Measurements from ENCODE around the gene PPARA. TPM values are rescaled to one million over a fixed set of nuclear protein-coding genes. Genes with fewer than 3 reads are reported as not detected.
A peak's percentile ranks its signal among the peaks of the same experiment; 100 is the strongest.

Gene PPARA
- total and polyA plus RNA-seq, 9 of the 15 experiments (the other 6 are each of a cell fraction or from before 2014, with no cell fraction given), result 0.64 to 5.3 (median 3.5) TPM

GRCh38 chr22:46289244-46289891, 139.0 kb downstream of the PPARA start:
- Histone ChIP-seq H3K4me3 (no peak overlapping the region), H3K79me2 (ENCODE audit: control insufficient read depth, insufficient read depth, low read length) (no peaks in the 10 kb centered on the region), H3K4me1 (replicated peaks in 1 of 2; ENCODE audit: control insufficient read depth in 2 of 2, insufficient read depth in 2 of 2, low read length in 2 of 2) (peaks cover 0 to 19% of the 10 kb centered on the region in 2 experiments; a peak in 2 of 5 replicates), H3K9ac (ENCODE audit: insufficient read depth in 1 of 2, low read depth in 2 of 2, low read length in 2 of 2) (no peak overlapping the region), H3K27me3 (ENCODE audit: control insufficient read depth in 2 of 2, insufficient read depth in 2 of 2, low read length in 2 of 2) (no peaks in the 10 kb centered on the region), H3K36me3 (ENCODE audit: control insufficient read depth, insufficient read depth, low read length) (peaks cover 29% of the 10 kb centered on the region), H4K20me1 (replicated peaks; ENCODE audit: control insufficient read depth, insufficient read depth, low read length) (no peaks in the 10 kb centered on the region), H2AFZ (ENCODE audit: low read depth, low read length) (no peak overlapping the region), H3K9me3 (replicated peaks; ENCODE audit: control insufficient read depth, insufficient read depth, low read depth, low read length) (no peaks in the 10 kb centered on the region), H3K9me1 (ENCODE audit: control insufficient read depth, insufficient read depth, low read length) (no peaks in the 10 kb centered on the region), H3K27ac (ENCODE audit: extremely low read depth, low read depth, low read length) (no peak overlapping the region), H3K4me2 (ENCODE audit: insufficient read depth, low read length) (no peak overlapping the region)
- no peak for FAIRE-seq
- no peak for ATAC-seq
- in situ Hi-C loops (cut with MboI) (no loop called here), intact Hi-C loops (cut with micrococcal nuclease) (no loop called here)
- CTCF ChIA-PET (ENCODE audit: low intra/inter-chr PET ratio), result no interaction called here
- POLR2A ChIA-PET, result interaction anchor here (0.7 to 0.8 kb wide), 2 partner anchors 21 to 31 kb away, joined by 3 to 4 read pairs; no protein-coding TSS in a partner anchor
- peak; percentile 61 for TF ChIP-seq POLR2G (IDR thresholded peaks at IDR 0.05; ENCODE audit: low read depth, low read length)
- TF ChIP-seq ZNF140 (CRISPR knock-in tag; IDR thresholded peaks at IDR 0.05), result no peak
- BruUV-seq (replicated peaks), result no TSS peak
- DNase-seq (ENCODE audit: extremely low read depth in 1 of 4, low spot score in 3 of 4), result no peak
- WGBS (ENCODE audit: insufficient coverage, low coverage, missing lambda C conversion rate), result 80% methylated on average over 12 of the region's 33 CpGs

- Histone ChIP-seq H3K79me2 (ENCODE audit: control insufficient read depth, insufficient read depth, low read length) (no peaks in the 10 kb centered on the region), H2AFZ (ENCODE audit: low read depth, low read length) (no peak overlapping the region), H3K9ac (ENCODE audit: insufficient read depth in 1 of 2, low read depth in 2 of 2, low read length in 2 of 2) (peak overlapping the region in 1 of 2 experiments; percentile 17; a peak in 1 of 4 replicates), H3K27me3 (ENCODE audit: control insufficient read depth in 2 of 2, insufficient read depth in 2 of 2, low read length in 2 of 2) (no peaks in the 10 kb centered on the region), H3K4me2 (ENCODE audit: insufficient read depth, low read length) (no peak overlapping the region), H3K4me3 (no peak overlapping the region), H3K9me3 (replicated peaks; ENCODE audit: control insufficient read depth, insufficient read depth, low read depth, low read length) (no peaks in the 10 kb centered on the region), H3K36me3 (ENCODE audit: control insufficient read depth, insufficient read depth, low read length) (peaks cover 22% of the 10 kb centered on the region; the same call in 2 of the 3 replicates), H3K9me1 (ENCODE audit: control insufficient read depth, insufficient read depth, low read length) (no peaks in the 10 kb centered on the region), H3K4me1 (replicated peaks in 1 of 2; ENCODE audit: control insufficient read depth in 2 of 2, insufficient read depth in 2 of 2, low read length in 2 of 2) (peaks cover 0 to 19% of the 10 kb centered on the region in 2 experiments; a peak in 2 of 5 replicates), H4K20me1 (replicated peaks; ENCODE audit: control insufficient read depth, insufficient read depth, low read length) (no peaks in the 10 kb centered on the region), H3K27ac (ENCODE audit: extremely low read depth, low read depth, low read length) (no peak overlapping the region)
- in situ Hi-C loops (cut with MboI), result no loop called here
- FAIRE-seq (no peak), DNase-seq (ENCODE audit: extremely low read depth in 1 of 4, low spot score in 3 of 4) (no peak), ATAC-seq (no peak)
- intact Hi-C loops (cut with micrococcal nuclease), result no loop called here
- TF ChIP-seq RBFOX2 (IDR thresholded peaks at IDR 0.05; ENCODE audit: low read depth, low read length) (0 out of 2 replicates have a peak, but pooled peaks have one; percentile 9), SIRT6 (IDR thresholded peaks at IDR 0.05; ENCODE audit: low read depth, low read length) (no peak), NFE2 (IDR thresholded peaks at IDR 0.05; ENCODE audit: low read depth) (no peak), E2F4 (CRISPR knock-in tag; IDR thresholded peaks at IDR 0.05; ENCODE audit: low read depth) (no peak), POLR2G (IDR thresholded peaks at IDR 0.05; ENCODE audit: low read depth, low read length) (peak; percentile 45; the same call in 1 of the 2 replicates)
- no TSS peak for BruUV-seq (replicated peaks)
- WGBS (ENCODE audit: insufficient coverage, low coverage, missing lambda C conversion rate), result 91% methylated on average over 8 of the region's 17 CpGs
- ChIA-PET CTCF (ENCODE audit: low intra/inter-chr PET ratio) (no interaction called here), POLR2A (interaction anchor here (0.6 to 1.0 kb wide), 5 partner anchors 16 to 413 kb away, joined by 3 to 5 read pairs (median 3); no protein-coding TSS in a partner anchor)
These were observed 140.0 kb downstream of the PPARA start for GRCh38 chr22:46290121-46290842.

Data from K562 (cell line).